ENCODE measurements around the gene RABGAP1L.
A peak's percentile ranks its signal among the peaks of the same experiment; 100 is the strongest.
"Not testable (repeated sequence)": the region's sequence is repeated elsewhere in the genome, so short reads cannot be mapped to it uniquely, and the experiment has no call there.

Gene RABGAP1L

GRCh38 chr1:174663358-174663757 lies 504.0 kb downstream of the RABGAP1L start:
- no peak for DNase-seq (ENCODE audit: low spot score)

DNA sequence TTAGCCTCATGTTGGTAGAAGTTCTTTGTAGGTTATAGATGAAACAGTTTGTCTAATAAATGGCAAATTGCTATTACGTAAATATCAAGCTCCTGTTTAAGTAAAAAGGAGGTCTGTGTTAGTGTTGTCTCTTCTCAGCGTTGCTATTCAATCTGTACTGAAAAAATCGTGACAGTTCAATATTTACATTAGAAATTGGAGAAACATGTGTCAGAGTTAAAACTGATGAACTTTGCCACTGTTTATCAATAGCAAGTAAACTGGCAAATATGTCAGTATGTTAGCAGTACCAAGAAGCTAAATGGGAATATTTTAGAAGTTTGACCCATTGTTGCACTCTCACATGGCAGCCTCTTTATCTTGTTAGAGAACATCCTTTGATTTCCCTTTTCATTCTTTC lies 506.9 kb downstream of the RABGAP1L start:
- DNase-seq (ENCODE audit: low spot score): no peak

DNA sequence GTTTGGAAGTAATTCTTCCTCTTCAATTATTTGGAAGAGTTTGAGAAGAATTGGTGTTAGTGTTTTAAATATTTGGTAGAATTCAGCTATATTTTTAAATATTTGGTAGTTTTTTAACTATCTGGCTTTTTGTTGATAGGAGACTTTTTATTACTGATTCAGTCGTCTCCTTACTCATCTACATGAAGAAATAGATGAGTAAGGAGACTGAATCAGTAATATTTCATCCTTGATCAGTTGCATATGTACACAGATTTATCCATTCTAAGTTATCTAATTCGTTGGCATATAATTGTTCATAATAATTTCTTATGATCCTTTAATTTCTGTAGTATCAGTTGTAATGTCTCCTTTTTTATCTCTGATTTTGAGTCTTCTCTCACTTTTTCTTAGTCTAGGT lies 512.5 kb downstream of the RABGAP1L start:
- no peak for DNase-seq (ENCODE audit: low spot score)

GRCh38 chr1:174676856-174677255 lies 517.5 kb downstream of the RABGAP1L start:
- DNase-seq (ENCODE audit: low spot score): no peak

GRCh38 chr1:174678657-174679056 lies 519.3 kb downstream of the RABGAP1L start:
- no peak for DNase-seq (ENCODE audit: low spot score)

- no peak for DNase-seq (ENCODE audit: low spot score)
Observed at GRCh38 chr1:174680101-174680500, 520.8 kb downstream of the RABGAP1L start.

- peak; percentile 13 for DNase-seq (ENCODE audit: low spot score)
Observed at GRCh38 chr1:174682419-174683008, 523.2 kb downstream of the RABGAP1L start.

DNA sequence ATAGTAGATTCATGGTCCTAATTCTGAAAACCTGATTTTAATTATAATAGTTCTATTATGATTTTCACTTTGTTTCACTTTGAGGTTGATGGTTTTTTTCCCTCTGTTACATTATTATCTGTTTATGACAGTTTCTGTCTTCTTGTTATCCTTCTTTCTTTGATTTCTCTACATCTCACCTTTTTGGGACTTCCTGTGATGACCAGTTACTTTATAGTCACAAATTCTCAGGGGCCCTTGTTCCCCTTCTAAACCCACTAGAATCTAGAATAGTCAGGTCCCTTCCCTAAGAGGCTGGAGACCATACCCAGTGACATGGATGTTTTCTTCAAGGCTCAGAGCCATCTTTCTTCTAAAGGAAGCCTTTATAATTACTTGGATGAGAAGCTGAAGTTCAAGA lies 526.9 kb downstream of the RABGAP1L start:
- no peak for DNase-seq (ENCODE audit: low spot score)

- DNase-seq (ENCODE audit: low spot score): no peak
Observed at GRCh38 chr1:174689524-174689923, 530.2 kb downstream of the RABGAP1L start.

- no peak for DNase-seq (ENCODE audit: low spot score)
Observed at GRCh38 chr1:174690266-174690665, 530.9 kb downstream of the RABGAP1L start.

- peak; percentile 30 for DNase-seq (ENCODE audit: low spot score)
Observed at GRCh38 chr1:174692313-174692712, 533.0 kb downstream of the RABGAP1L start.

- no peak for DNase-seq (ENCODE audit: low spot score)
Observed at GRCh38 chr1:174693085-174693484, 533.8 kb downstream of the RABGAP1L start.

- DNase-seq (ENCODE audit: low spot score): not testable (repeated sequence)
Observed at GRCh38 chr1:174693539-174693938, 534.2 kb downstream of the RABGAP1L start.

DNA sequence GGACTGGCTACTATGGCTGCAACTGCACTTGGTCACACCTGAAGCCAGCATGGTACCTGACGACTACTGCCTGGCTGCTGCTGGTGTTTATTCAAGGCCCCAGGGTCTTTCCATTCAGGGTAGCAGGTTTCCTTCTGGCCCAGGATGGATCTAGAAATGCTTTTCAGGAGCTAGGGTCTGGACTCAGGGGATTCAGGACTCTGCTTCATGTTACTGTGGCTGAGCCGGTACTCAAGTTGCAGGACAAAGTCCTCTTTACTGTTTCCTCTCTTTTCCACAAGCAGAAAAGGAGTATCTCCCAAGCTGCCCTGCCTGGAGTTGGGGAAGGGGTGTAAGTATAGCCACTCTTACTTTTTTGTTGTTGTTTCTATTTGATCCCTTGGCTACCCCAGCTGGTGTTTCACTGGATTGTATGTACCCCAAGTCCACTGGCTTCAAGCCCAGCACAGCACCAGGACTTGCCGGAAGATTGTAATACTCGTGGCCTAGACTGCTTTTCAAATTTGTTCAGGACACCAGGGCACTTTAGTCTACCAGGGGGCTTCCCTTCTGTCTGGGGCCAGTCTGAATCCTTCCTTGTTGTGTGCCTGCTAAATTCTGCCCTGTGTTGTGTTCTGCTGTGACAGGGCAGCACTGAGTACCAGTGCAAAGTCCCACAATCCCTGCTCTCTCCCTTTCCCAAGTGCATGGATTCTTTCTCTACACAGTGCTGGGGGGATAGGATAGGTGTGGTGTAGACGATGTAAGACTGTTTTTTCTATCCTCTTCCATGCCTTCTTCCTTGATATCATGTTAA lies 536.9 kb downstream of the RABGAP1L start:
- no peak for DNase-seq (ENCODE audit: low spot score)

GRCh38 chr1:174700314-174700713 lies 541.0 kb downstream of the RABGAP1L start:
- no peak for DNase-seq (ENCODE audit: low spot score)

GRCh38 chr1:174700775-174701174 lies 541.5 kb downstream of the RABGAP1L start:
- DNase-seq (ENCODE audit: low spot score): peak; percentile 45

- no peak for DNase-seq (ENCODE audit: low spot score)
Observed at GRCh38 chr1:174701565-174701964, 542.2 kb downstream of the RABGAP1L start.

DNA sequence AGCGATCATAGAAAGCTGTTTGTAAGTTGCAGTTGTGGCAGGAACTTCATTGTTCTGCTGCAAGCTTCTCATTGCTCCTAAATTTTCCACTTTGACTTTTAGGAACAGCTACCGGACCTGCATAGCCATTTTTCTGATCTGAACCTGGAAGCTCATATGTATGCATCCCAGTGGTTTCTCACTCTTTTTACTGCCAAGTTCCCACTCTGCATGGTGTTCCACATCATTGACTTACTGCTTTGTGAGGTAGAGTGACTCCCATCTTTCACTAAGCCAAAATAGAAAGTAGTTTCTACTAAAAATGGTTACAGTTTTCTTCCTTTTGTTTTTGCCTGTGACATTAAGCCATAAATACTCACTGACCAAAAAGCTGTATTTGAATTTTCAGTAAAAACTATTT lies 542.7 kb downstream of the RABGAP1L start:
- no peak for DNase-seq (ENCODE audit: low spot score)

GRCh38 chr1:174703309-174703708 lies 544.0 kb downstream of the RABGAP1L start:
- DNase-seq (ENCODE audit: low spot score): no peak

GRCh38 chr1:174704300-174704699 lies 545.0 kb downstream of the RABGAP1L start:
- no peak for DNase-seq (ENCODE audit: low spot score)

DNA sequence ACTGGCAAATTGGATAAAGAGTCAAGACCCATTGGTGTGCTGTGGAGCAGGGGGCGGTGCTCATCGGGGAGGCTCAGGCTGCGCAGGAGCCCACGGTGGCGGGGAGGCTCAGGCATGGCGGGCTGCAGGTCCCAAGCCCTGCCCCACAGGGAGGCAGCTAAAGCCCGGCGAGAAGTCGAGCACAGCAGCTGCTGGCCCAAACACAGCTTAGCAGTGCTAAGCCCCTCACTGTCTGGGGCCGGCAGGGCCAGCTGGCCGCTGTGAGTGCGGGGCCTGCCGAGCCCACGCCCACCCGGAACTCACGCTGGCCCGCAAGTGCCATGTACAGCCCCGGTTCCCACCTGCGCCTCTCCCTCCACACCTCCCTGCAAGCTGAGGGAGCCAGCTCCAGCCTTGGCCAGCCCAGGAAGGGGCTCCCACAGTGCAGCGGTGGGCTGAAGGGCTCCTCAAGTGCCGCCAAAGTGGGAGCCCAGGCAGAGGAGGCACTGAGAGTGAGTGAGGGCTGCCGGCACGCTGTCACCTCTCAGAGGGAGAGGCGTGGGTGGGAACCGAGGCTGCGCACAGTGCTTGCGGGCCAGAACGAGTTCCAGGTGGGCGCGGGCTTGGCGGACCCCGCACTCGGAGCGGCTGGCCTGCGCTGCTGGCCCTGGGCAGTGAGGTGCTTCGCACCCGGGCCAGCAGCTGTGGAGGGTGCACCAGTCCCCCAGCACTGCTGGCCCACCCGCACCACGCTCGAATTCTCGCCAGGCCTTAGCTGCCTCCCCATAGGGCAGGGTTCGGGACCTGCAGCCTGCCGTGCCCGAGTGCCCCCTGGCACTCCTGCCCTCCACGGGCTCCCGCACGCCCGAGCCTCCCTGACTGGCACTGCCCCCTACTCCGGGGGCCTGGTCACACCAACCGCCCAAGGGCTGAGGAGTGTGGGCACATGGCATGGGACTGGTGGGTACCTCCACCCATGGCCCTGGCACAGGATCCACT lies 551.8 kb downstream of the RABGAP1L start:
- DNase-seq (ENCODE audit: low spot score): no peak

DNA sequence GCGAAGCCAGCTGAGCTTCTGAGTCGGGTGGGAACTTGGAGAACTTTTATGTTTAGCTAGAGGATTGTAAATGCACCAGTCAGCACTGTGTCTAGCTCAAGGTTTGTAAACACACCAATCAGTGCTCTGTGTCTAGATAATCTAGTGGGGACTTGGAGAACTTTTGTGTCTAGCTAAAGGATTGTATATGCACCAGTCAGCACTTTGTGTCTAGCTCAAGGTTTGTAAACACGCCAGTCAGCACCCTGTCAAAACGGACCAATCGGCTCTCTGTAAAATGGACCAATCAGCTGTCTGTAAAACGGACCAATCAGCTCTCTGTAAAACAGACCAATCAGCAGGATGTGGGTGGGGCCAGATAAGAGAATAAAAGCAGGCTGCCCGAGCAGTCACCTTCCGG lies 552.5 kb downstream of the RABGAP1L start:
- DNase-seq (ENCODE audit: low spot score): not testable (repeated sequence)

DNA sequence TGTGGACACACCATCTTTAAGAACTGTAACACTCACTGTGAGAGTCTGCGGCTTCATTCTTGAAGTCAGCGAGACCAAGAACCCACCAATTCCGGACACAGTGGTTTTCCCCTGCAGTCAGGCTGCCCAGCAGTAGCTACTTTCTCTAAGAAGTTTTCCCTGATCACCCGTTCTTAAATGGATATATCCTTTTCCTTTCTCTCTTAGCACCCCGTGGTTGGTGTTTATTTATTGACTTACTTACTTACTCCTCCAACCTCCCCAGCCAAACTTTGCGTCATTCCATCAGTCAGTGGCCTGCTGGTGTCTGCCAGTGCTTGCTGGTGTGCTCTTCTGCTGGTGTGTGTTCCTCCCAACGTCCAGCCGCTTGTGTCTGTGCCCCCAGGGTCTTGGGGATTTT lies 553.2 kb downstream of the RABGAP1L start:
- DNase-seq (ENCODE audit: low spot score): no peak
